ENCODE results near the gene SRPK1. TPM values are rescaled to one million over a fixed set of nuclear protein-coding genes. Genes with fewer than 3 reads are reported as not detected.
"Not testable (repeated sequence)": the region's sequence is repeated elsewhere in the genome, so short reads cannot be mapped to it uniquely, and the experiment has no call there.

SRPK1 gene
- total RNA-seq, 2 donors from 2014 or later, result 86.2 to 98.5 TPM

DNA sequence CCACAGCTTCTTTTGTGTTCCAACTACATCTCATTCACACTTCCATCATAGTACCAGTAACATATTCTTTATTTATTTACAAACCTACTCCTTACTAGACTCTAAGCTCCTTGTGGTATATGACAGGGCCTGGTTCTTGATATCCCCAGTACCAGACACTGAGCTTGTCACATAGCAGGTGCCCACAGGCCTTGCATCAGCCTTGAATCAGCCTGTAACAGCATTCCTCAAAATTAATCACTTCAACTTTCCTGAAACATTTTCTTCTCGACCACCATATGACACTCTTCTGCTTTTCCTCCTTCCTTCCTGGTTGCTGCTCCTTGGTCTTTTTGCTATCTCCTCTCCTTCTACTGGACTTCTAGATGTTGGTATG lies 24.7 kb upstream of the SRPK1 start:
- no peak overlapping the region for H3K4me3 Mint-ChIP-seq
- TF ChIP-seq, protein P1, sequence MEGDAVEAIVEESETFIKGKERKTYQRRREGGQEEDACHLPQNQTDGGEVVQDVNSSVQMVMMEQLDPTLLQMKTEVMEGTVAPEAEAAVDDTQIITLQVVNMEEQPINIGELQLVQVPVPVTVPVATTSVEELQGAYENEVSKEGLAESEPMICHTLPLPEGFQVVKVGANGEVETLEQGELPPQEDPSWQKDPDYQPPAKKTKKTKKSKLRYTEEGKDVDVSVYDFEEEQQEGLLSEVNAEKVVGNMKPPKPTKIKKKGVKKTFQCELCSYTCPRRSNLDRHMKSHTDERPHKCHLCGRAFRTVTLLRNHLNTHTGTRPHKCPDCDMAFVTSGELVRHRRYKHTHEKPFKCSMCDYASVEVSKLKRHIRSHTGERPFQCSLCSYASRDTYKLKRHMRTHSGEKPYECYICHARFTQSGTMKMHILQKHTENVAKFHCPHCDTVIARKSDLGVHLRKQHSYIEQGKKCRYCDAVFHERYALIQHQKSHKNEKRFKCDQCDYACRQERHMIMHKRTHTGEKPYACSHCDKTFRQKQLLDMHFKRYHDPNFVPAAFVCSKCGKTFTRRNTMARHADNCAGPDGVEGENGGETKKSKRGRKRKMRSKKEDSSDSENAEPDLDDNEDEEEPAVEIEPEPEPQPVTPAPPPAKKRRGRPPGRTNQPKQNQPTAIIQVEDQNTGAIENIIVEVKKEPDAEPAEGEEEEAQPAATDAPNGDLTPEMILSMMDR (conservative IDR thresholded peaks at IDR 0.05), result no peak
- Histone ChIP-seq H3K27me3 (ENCODE audit: control insufficient read depth, insufficient read depth, low read length, poor library complexity, severe bottlenecking) (no peaks in the 10 kb centered on the region), H3K36me3 (ENCODE audit: control insufficient read depth, insufficient read depth, low read length) (no peaks in the 10 kb centered on the region), H3K9ac (ENCODE audit: extremely low read depth, low read length, poor library complexity, severe bottlenecking) (no peak overlapping the region), H3K9me3 (ENCODE audit: control insufficient read depth, low read length) (no peaks in the 10 kb centered on the region), H3K4me3 (ENCODE audit: low read length) (no peak overlapping the region), H3K4me1 (ENCODE audit: control insufficient read depth, insufficient read depth, low read length) (no peaks in the 10 kb centered on the region), H3K27ac (ENCODE audit: low read depth, low read length) (no peak overlapping the region)
- no peaks in the 10 kb centered on the region for H3K36me3 Mint-ChIP-seq (ENCODE audit: low read depth)
- no peak for DNase-seq
- no peak overlapping the region for H3K27ac Mint-ChIP-seq
- 78 to 88% methylated on average over 1 of the region's 1 CpG for WGBS, 2 experiments (ENCODE audit: insufficient coverage in 1 of 2, insufficient read length in 1 of 2)
- H3K27me3 Mint-ChIP-seq (ENCODE audit: insufficient read depth), result no peaks in the 10 kb centered on the region
- peaks cover 12% of the 10 kb centered on the region for H3K9me3 Mint-ChIP-seq
- no peaks in the 10 kb centered on the region for H3K4me1 Mint-ChIP-seq

DNA sequence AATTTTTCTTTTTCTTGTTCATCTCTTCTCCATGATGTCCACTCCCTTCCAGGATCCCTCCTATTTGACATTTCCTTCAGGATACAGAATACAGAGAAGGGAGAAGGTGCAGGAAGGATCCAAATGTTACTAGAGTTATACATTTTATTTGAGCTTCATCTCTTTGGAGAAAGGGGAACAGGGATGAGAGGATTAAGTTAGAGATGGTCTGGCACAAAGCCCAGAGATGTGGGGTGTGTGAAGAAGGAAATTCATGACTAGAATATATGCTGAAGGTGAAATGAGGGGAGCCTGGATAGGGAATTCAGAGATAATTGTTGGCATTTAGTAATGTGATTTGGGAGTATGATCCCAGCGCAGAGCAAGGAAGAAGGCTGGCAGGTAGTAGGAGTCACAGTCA lies 22.5 kb upstream of the SRPK1 start:
- Mint-ChIP-seq H3K27ac (no peak overlapping the region), H3K4me3 (no peak overlapping the region), H3K4me1 (no peaks in the 10 kb centered on the region), H3K36me3 (ENCODE audit: low read depth) (no peaks in the 10 kb centered on the region), H3K9me3 (peaks cover 28% of the 10 kb centered on the region), H3K27me3 (ENCODE audit: insufficient read depth) (no peaks in the 10 kb centered on the region)
- H3K27ac ChIP-seq (ENCODE audit: low read depth, low read length), result no peak overlapping the region
- DNase-seq, result no peak
- TF ChIP-seq, protein P1 (conservative IDR thresholded peaks at IDR 0.05), result no peak
- H3K9me3 ChIP-seq (ENCODE audit: control insufficient read depth, low read length), result no peaks in the 10 kb centered on the region
- H3K27me3 ChIP-seq (ENCODE audit: control insufficient read depth, insufficient read depth, low read length, poor library complexity, severe bottlenecking), result no peaks in the 10 kb centered on the region
- WGBS, 2 experiments (ENCODE audit: insufficient coverage in 1 of 2, insufficient read length in 1 of 2), result 90 to 100% methylated on average over 1 of the region's 1 CpG
- no peaks in the 10 kb centered on the region for H3K4me1 ChIP-seq (ENCODE audit: control insufficient read depth, insufficient read depth, low read length)
- no peaks in the 10 kb centered on the region for H3K36me3 ChIP-seq (ENCODE audit: control insufficient read depth, insufficient read depth, low read length)
- H3K9ac ChIP-seq (ENCODE audit: extremely low read depth, low read length, poor library complexity, severe bottlenecking), result no peak overlapping the region
- H3K4me3 ChIP-seq (ENCODE audit: low read length), result no peak overlapping the region

DNA sequence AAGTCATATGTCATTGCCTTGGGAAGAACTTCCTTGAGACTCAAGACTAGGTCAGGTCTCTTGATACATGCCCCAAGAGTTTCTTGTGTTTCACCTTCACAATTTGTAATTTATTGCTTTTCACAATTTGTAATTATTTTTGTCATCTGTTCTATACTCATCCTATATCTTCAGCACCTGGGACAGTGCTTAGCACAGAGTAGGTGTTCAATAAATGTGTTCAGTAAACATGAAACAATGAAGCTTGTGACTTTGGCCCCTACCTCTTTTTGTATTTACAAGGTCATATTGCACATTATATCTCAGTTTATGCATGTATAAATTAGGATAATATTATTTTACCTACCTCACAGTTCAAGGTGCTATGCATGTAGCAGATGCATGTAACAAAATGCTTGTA lies 21.5 kb upstream of the SRPK1 start:
- Mint-ChIP-seq H3K27me3 (ENCODE audit: insufficient read depth) (no peaks in the 10 kb centered on the region), H3K27ac (no peak overlapping the region), H3K4me1 (no peaks in the 10 kb centered on the region), H3K36me3 (ENCODE audit: low read depth) (no peaks in the 10 kb centered on the region), H3K9me3 (peaks cover 35% of the 10 kb centered on the region), H3K4me3 (no peak overlapping the region)
- Histone ChIP-seq H3K36me3 (ENCODE audit: control insufficient read depth, insufficient read depth, low read length) (no peaks in the 10 kb centered on the region), H3K27me3 (ENCODE audit: control insufficient read depth, insufficient read depth, low read length, poor library complexity, severe bottlenecking) (no peaks in the 10 kb centered on the region), H3K27ac (ENCODE audit: low read depth, low read length) (no peak overlapping the region), H3K9ac (ENCODE audit: extremely low read depth, low read length, poor library complexity, severe bottlenecking) (no peak overlapping the region), H3K4me1 (ENCODE audit: control insufficient read depth, insufficient read depth, low read length) (no peaks in the 10 kb centered on the region), H3K4me3 (ENCODE audit: low read length) (no peak overlapping the region), H3K9me3 (ENCODE audit: control insufficient read depth, low read length) (peaks cover 5% of the 10 kb centered on the region)
- TF ChIP-seq, protein P1 (conservative IDR thresholded peaks at IDR 0.05), result no peak
- DNase-seq, result no peak

DNA sequence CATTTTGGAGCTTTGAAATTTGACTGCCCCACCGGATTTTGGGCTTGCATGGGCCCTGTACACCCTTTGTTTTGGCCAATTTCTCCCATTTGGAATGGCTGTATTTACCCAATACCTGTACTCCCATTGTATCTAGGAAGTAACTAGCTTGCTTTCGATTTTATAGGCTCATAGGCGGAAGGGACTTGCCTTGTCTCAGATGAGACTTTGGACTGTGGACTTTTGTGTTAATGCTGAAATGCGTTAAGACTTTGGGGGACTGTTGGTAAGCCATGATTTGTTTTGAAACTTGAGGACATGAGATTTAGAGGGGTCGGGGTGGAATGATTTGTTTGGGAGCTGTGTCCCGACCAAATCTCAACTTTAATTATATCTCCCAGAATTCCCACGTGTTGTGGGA lies 20.3 kb upstream of the SRPK1 start:
- H3K4me1 Mint-ChIP-seq; H3K4me3 Mint-ChIP-seq; H3K27me3 Mint-ChIP-seq (ENCODE audit: insufficient read depth); H3K9me3 ChIP-seq (ENCODE audit: control insufficient read depth, low read length); H3K4me1 ChIP-seq (ENCODE audit: control insufficient read depth, insufficient read depth, low read length); H3K9ac ChIP-seq (ENCODE audit: extremely low read depth, low read length, poor library complexity, severe bottlenecking); H3K27ac ChIP-seq (ENCODE audit: low read depth, low read length); H3K36me3 Mint-ChIP-seq (ENCODE audit: low read depth); H3K36me3 ChIP-seq (ENCODE audit: control insufficient read depth, insufficient read depth, low read length); H3K27me3 ChIP-seq (ENCODE audit: control insufficient read depth, insufficient read depth, low read length, poor library complexity, severe bottlenecking); DNase-seq; H3K27ac Mint-ChIP-seq; H3K4me3 ChIP-seq (ENCODE audit: low read length): not testable (repeated sequence)
- WGBS, 2 experiments (ENCODE audit: insufficient coverage in 1 of 2, insufficient read length in 1 of 2), result 92 to 93% methylated on average over 2 to 6 of the region's 7 CpGs
- peaks cover 39% of the 10 kb centered on the region for H3K9me3 Mint-ChIP-seq

DNA sequence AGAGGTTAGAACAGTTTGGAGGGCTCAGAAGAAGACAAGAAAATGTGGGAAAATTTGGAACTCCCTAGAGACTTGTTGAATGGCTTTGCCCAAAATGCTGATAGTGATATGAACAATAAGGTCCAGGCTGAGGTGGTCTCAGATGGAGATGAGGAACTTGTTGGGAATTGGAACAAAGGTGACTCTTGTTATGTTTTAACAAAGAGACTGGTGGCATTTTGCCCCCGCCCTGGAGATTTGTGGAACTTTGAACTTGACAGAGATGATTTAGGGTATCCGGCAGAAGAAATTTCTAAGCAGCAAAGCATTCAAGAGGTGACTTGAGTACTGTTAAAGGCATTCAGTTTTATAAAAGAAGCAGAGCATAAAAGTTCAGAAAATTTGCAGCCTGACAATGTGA lies 19.1 kb upstream of the SRPK1 start:
- DNase-seq; H3K4me1 Mint-ChIP-seq; H3K4me3 Mint-ChIP-seq; H3K9ac ChIP-seq (ENCODE audit: extremely low read depth, low read length, poor library complexity, severe bottlenecking); H3K27me3 ChIP-seq (ENCODE audit: control insufficient read depth, insufficient read depth, low read length, poor library complexity, severe bottlenecking); H3K9me3 ChIP-seq (ENCODE audit: control insufficient read depth, low read length); H3K4me1 ChIP-seq (ENCODE audit: control insufficient read depth, insufficient read depth, low read length); H3K27me3 Mint-ChIP-seq (ENCODE audit: insufficient read depth); H3K27ac Mint-ChIP-seq; H3K36me3 Mint-ChIP-seq (ENCODE audit: low read depth); H3K4me3 ChIP-seq (ENCODE audit: low read length); H3K27ac ChIP-seq (ENCODE audit: low read depth, low read length); H3K36me3 ChIP-seq (ENCODE audit: control insufficient read depth, insufficient read depth, low read length): not testable (repeated sequence)
- H3K9me3 Mint-ChIP-seq, result peaks cover 39% of the 10 kb centered on the region
- 89 to 96% methylated on average over 2 of the region's 2 CpGs for WGBS, 2 experiments (ENCODE audit: insufficient coverage in 1 of 2, insufficient read length in 1 of 2)
